HepG2 (cell line): ENCODE data around the gene ZNF174. TPM values are rescaled to one million over a fixed set of nuclear protein-coding genes. Genes with fewer than 3 reads are reported as not detected.

Source experiments
- ARHGAP35 ChIP-seq: sonication (generic); formaldehyde crosslinking; IDR thresholded peaks from 2 replicates; pipeline ENCODE4 v1.9.0; 2022; ENCODE audit warnings: mild to moderate bottlenecking, inconsistent platforms, moderate library complexity, missing genetic modification reagents, borderline replicate concordance
- CSRNP2 ChIP-seq: sonication (generic); formaldehyde crosslinking; conservative IDR thresholded peaks from 2 replicates; pipeline ENCODE4 v1.8.0; 2022; ENCODE audit warnings: low read depth, missing genetic modification reagents
- DBP ChIP-seq: sonication (generic); formaldehyde crosslinking; IDR thresholded peaks from 2 replicates; pipeline ENCODE4 v1.4.0; 2020; ENCODE audit warnings: missing genetic modification reagents; ENCODE audit errors: not compliant biosample characterization
- FUBP1 ChIP-seq: sonication (generic); formaldehyde crosslinking; IDR thresholded peaks from 2 replicates; pipeline ENCODE4 v1.5.1; 2020; ENCODE audit warnings: missing genetic modification reagents, mild to moderate bottlenecking, borderline replicate concordance
- GATAD1 ChIP-seq: IDR thresholded peaks from 2 replicates; pipeline ENCODE4 v1.6.1; 2016; ENCODE audit warnings: missing genetic modification reagents, missing compliant biosample characterization
- HHEX ChIP-seq: IDR thresholded peaks from 2 replicates; pipeline ENCODE4 v1.6.1; 2016; ENCODE audit warnings: control low read depth
- PHB2 ChIP-seq: fragments of 450-650 bp; IDR thresholded peaks from 2 replicates; pipeline ENCODE4 v1.6.1; 2018; ENCODE audit not compliant: partially characterized antibody
- TEF ChIP-seq: sonication (generic); formaldehyde crosslinking; IDR thresholded peaks from 2 replicates; pipeline ENCODE4 v1.5.0; 2020; ENCODE audit warnings: missing genetic modification reagents
- ZFP82 ChIP-seq: sonication (generic); formaldehyde crosslinking; IDR thresholded peaks from 2 replicates; pipeline ENCODE4 v1.5.1; 2020; ENCODE audit warnings: mild to moderate bottlenecking, missing genetic modification reagents, borderline replicate concordance
- ZFY ChIP-seq: sonication (generic); formaldehyde crosslinking; IDR thresholded peaks from 2 replicates; pipeline ENCODE4 v1.4.0; 2020; ENCODE audit warnings: missing genetic modification reagents
- ZNF234 ChIP-seq: sonication (generic); formaldehyde crosslinking; conservative IDR thresholded peaks from 2 replicates; pipeline ENCODE4 v1.5.1; 2020; ENCODE audit warnings: mild to moderate bottlenecking, missing genetic modification reagents
- ZNF34 ChIP-seq: sonication (generic); formaldehyde crosslinking; IDR thresholded peaks from 2 replicates; pipeline ENCODE4 v1.4.0; 2020; ENCODE audit warnings: mild to moderate bottlenecking, missing genetic modification reagents, borderline replicate concordance
- ZNF430 ChIP-seq: sonication (generic); formaldehyde crosslinking; IDR thresholded peaks from 2 replicates; pipeline ENCODE4 v1.9.0; 2021; ENCODE audit warnings: mild to moderate bottlenecking, missing genetic modification reagents
- ZNF737 ChIP-seq: sonication (generic); formaldehyde crosslinking; IDR thresholded peaks from 2 replicates; pipeline ENCODE4 v1.5.0; 2020; ENCODE audit warnings: missing genetic modification reagents, mild to moderate bottlenecking, borderline replicate concordance
- ZNF777 ChIP-seq: sonication (generic); formaldehyde crosslinking; IDR thresholded peaks from 2 replicates; pipeline ENCODE4 v1.4.0; 2020; ENCODE audit warnings: missing genetic modification reagents
- polyA plus RNA-seq, 8 experiments: library from polyadenylated mRNA; depleted of rRNA in 3 of 8; stranded (reverse) in 7 of 8; unstranded in 1 of 8; fragments of >200 nt; fragmentation: Illumina TruSeq in 4 of 8; extraction: Trizol in 4 of 8; gene quantifications; 2 replicates each; pipeline versions ENCODE4 v1.2.1 to v1.2.3, GENCODE V29; 2011 to 2016; ENCODE audit warnings: low read depth in 4 of 8, missing spikeins in 1 of 8, mixed read lengths in 1 of 8; ENCODE audit not compliant: insufficient read depth in 1 of 8
- total RNA-seq, 5 experiments: library from RNA; depleted of rRNA; stranded (reverse); fragments of >200 nt; fragmentation: Illumina TruSeq; extraction: Trizol; gene quantifications; 2 replicates each; pipeline ENCODE4 v1.2.3, GENCODE V29; 2016; ENCODE audit warnings: low read depth in 1 of 5
- TF ChIP-seq, protein P1 (sequence below): sonication (generic); formaldehyde crosslinking; IDR thresholded peaks from 2 replicates; pipeline ENCODE4 v1.4.0; 2020; ENCODE audit warnings: mild to moderate bottlenecking, low read depth, missing genetic modification reagents
- TF ChIP-seq, protein P2 (sequence below): sonication (generic); formaldehyde crosslinking; IDR thresholded peaks from 2 replicates; pipeline ENCODE4 v1.5.0; 2020; ENCODE audit warnings: mild to moderate bottlenecking, missing genetic modification reagents, borderline replicate concordance
- TF ChIP-seq, protein P3 (sequence below): sonication (generic); formaldehyde crosslinking; IDR thresholded peaks from 2 replicates; pipeline ENCODE4 v1.4.0; 2020; ENCODE audit warnings: missing genetic modification reagents, low read depth, mild to moderate bottlenecking, borderline replicate concordance
- TF ChIP-seq, protein P4 (sequence below): sonication (generic); formaldehyde crosslinking; IDR thresholded peaks from 2 replicates; pipeline ENCODE4 v1.5.0; 2020; ENCODE audit warnings: missing genetic modification reagents

Gene ZNF174
- total and polyA plus RNA-seq, 2 of the 13 experiments (the other 11 are each of a cell fraction or from before 2014, with no cell fraction given) = 8.3 to 10.6 TPM

DNA sequence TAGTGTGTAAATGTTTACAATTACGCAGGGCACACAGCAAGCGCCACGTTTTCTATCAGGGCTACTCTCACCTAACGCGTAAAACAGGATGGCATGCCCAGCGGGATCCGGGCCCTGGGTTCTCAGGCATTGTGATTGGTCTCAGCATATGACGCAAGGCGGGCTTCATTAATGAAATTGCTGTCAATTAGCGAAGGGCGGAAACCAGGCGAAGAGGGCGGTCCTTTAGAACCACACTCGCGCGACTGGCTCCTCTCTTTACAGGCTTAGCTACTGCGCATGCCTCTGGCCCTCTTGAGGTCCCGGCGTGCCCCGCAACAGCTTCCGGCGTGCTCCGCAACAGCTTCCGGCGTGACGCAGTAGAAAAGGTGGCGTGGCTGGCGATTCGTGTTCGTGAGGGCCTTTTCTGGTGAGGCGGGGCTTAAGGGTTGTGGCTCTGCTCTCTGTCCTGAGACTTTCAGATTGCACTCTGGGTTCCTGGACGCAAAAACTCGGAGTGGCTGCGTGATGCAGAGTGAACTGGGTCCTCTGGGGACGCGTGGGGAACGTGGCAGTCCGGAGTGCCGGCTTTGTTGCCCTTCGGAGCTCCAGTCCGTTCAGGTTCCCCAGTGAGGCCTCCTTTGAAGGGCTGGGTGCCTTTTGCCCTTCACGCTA lies 36.1 kb upstream of the ZNF174 start (continued):
- TF ChIP-seq, protein P1, sequence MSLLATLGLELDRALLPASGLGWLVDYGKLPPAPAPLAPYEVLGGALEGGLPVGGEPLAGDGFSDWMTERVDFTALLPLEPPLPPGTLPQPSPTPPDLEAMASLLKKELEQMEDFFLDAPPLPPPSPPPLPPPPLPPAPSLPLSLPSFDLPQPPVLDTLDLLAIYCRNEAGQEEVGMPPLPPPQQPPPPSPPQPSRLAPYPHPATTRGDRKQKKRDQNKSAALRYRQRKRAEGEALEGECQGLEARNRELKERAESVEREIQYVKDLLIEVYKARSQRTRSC (CRISPR knock-in tag) = no peak
- TF ChIP-seq GATAD1 (CRISPR knock-in tag) (peak; percentile 90), ZNF777 (no peak), ZNF430 (CRISPR knock-in tag) (no peak; the same call in 1 of the 2 replicates), TEF (CRISPR knock-in tag) (no peak), FUBP1 (CRISPR knock-in tag) (no peak), ARHGAP35 (CRISPR knock-in tag) (no peak), ZNF234 (CRISPR knock-in tag) (no peak), PHB2 (no peak), ZFP82 (CRISPR knock-in tag) (peak; percentile 21; the same call in 1 of the 2 replicates), ZNF34 (CRISPR knock-in tag) (0 out of 2 replicates have a peak, but pooled peaks have one; percentile 14), DBP (CRISPR knock-in tag) (no peak), ZFY (peak; percentile 71), ZNF737 (no peak), HHEX (CRISPR knock-in tag) (no peak), CSRNP2 (CRISPR knock-in tag) (no peak)
- TF ChIP-seq, protein P2, sequence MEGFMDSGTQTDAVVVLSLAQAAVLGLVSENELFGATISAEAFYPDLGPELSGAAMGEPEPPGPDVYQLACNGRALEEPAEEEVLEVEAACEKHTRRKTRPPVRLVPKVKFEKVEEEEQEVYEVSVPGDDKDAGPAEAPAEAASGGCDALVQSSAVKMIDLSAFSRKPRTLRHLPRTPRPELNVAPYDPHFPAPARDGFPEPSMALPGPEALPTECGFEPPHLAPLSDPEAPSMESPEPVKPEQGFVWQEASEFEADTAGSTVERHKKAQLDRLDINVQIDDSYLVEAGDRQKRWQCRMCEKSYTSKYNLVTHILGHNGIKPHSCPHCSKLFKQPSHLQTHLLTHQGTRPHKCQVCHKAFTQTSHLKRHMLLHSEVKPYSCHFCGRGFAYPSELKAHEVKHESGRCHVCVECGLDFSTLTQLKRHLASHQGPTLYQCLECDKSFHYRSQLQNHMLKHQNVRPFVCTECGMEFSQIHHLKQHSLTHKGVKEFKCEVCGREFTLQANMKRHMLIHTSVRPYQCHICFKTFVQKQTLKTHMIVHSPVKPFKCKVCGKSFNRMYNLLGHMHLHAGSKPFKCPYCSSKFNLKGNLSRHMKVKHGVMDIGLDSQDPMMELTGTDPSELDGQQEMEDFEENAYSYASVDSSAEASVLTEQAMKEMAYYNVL (CRISPR knock-in tag) = no peak
- TF ChIP-seq, protein P3, sequence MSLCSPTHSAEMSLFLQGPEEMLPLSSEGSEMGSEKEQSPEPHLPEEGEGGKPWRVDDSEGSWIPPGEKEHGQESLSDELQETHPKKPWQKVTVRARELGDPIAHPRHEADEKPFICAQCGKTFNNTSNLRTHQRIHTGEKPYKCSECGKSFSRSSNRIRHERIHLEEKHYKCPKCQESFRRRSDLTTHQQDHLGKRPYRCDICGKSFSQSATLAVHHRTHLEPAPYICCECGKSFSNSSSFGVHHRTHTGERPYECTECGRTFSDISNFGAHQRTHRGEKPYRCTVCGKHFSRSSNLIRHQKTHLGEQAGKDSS (CRISPR knock-in tag) = no peak
- TF ChIP-seq, protein P4, sequence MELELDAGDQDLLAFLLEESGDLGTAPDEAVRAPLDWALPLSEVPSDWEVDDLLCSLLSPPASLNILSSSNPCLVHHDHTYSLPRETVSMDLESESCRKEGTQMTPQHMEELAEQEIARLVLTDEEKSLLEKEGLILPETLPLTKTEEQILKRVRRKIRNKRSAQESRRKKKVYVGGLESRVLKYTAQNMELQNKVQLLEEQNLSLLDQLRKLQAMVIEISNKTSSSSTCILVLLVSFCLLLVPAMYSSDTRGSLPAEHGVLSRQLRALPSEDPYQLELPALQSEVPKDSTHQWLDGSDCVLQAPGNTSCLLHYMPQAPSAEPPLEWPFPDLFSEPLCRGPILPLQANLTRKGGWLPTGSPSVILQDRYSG (CRISPR knock-in tag) = no peak
